AG08396 (cell line): ENCODE data around the gene SON.
"Not testable (repeated sequence)": the region's sequence is repeated elsewhere in the genome, so short reads cannot be mapped to it uniquely, and the experiment has no call there.

ENCODE experiments used
- DNase-seq: peaks from one replicate; pipeline ENCODE4 v3.0.0; 2012; ENCODE audit warnings: low spot score, mixed read lengths

Gene SON

DNA sequence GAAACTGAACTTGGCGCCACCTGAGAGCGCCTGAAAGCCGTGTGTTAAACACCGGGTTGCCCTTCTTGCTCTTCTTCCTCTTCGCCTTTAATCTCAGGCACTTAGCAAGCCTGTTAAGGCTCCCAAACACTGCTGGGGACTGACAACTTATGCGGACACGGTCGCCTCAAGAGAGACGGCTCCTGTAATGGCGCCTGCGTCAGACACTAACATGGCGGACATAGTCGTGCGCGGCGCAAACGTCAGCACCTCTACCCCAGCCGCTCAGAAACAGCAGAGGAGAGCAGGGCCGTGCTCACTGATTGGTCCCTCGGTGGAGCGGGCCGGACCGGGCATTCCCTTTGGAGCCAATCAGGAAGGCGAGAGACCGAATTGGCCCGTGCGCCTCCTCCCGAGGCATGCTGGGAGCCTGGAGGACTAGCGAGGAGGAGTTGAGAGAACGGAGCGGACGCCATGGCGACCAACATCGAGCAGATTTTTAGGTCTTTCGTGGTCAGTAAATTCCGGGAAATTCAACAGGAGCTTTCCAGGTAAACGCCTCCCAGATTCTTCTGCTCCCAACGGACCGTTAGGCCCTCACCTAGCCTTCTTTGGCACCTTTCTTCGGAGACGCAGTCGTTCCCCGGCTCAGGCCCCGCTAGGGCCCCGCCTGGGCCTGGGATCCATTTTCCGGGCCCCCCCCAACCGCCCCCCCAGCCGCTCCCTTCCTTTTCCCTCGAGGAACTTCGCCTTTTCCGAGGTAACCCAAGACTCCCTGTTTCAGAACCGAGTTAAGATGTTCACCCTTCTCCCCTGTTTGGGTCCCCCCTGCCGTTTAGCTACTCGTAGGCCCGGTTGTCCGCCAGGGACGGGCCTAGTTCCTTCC is at the start of gene SON:
TSS of gene SON (plus strand) at position 399 of the 865 bp plus-strand sequence. CDS start at position 454, 55 bp downstream.
- peak; percentile 97 for DNase-seq

DNA sequence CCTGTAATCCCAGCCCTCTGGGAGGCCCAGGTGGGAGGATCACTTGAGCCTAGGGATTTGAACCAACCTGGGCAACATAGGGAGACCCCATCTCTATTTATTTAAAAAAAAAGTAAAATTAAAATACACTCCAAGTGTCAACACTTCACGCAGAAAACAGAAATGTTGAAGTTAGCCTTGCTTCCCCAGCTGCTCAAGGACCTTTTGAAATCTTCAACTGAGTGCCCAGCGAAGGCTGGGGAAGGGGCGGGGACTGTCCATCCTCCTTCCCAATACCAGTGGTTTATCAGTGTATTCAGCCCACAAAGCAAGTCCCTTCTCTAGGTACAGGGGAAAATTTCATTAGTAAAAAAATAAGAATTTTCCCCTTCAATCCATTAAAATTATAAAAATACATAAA is 49.1 kb upstream of the SON start:
- no peak for DNase-seq

- DNase-seq: no peak
Measured at GRCh38 chr21:33495743-33496142, 47.1 kb upstream of the SON start.

GRCh38 chr21:33496345-33496744 is 46.5 kb upstream of the SON start:
- DNase-seq: no peak

GRCh38 chr21:33505833-33506232 is 37.0 kb upstream of the SON start:
- no peak for DNase-seq

GRCh38 chr21:33507003-33507402 is 35.8 kb upstream of the SON start:
- not testable (repeated sequence) for DNase-seq

- no peak for DNase-seq
Measured at GRCh38 chr21:33510826-33511225, 32.0 kb upstream of the SON start.

DNA sequence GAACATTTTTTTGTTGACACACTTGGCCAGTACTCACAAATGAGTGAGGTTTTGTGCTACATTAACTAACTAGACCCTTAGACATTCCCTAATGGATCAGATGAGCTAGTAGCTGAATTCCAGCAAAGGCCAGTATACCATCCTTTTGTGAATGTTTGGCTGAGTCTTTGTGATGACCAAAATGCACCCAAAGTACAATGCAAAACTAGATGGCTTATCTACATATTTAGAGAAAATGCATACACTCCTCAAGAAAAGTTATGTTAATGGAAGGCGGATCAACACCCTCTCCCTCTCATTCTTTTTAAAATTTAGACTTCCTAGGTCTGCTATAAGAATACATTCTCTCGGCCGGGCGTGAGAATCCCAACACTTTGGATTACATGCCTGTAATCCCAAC is 31.2 kb upstream of the SON start:
- no peak for DNase-seq

- no peak for DNase-seq
Measured at GRCh38 chr21:33512481-33512880, 30.4 kb upstream of the SON start.

- DNase-seq: no peak
Measured at GRCh38 chr21:33514229-33514628, 28.6 kb upstream of the SON start.

GRCh38 chr21:33518899-33519298 is 23.9 kb upstream of the SON start:
- DNase-seq: no peak

DNA sequence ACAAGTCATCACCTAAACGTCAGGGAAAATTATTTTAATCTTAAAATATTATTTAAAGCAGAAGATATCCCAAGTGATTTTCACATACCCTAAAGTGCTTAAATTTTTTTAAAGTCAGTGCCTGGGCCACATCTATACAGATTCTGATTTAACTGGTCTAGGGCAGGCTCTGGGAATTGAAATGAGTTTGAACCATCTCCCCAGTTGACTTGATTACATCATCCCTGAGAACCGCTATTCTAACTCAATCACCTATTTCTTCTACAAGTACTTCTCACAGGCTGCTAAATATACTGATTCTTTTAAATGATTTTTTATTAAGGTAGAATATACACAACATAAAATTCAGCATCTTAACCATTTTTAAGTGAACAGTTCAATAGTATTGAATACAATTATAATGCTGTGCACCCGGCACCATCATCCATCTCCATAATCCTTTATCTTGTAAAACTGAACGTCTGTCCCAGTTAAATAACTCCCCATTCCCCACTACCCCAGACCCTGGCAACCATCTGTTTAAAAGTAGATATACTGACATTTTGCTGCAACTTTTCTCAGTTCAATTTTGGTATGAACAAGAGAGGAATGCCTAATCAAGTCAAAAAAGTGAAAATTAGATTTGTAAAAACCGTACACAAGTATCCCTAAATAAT is 20.4 kb upstream of the SON start:
- DNase-seq: no peak

GRCh38 chr21:33522953-33523349 is 19.9 kb upstream of the SON start:
- no peak for DNase-seq

- DNase-seq: no peak
Measured at GRCh38 chr21:33531007-33531406, 11.8 kb upstream of the SON start.

GRCh38 chr21:33537212-33537611 is 5.6 kb upstream of the SON start:
- no peak for DNase-seq

GRCh38 chr21:33539616-33540015 is 3.2 kb upstream of the SON start:
- DNase-seq: peak; percentile 60

GRCh38 chr21:33540711-33541104 is 2.1 kb upstream of the SON start:
- no peak for DNase-seq

DNA sequence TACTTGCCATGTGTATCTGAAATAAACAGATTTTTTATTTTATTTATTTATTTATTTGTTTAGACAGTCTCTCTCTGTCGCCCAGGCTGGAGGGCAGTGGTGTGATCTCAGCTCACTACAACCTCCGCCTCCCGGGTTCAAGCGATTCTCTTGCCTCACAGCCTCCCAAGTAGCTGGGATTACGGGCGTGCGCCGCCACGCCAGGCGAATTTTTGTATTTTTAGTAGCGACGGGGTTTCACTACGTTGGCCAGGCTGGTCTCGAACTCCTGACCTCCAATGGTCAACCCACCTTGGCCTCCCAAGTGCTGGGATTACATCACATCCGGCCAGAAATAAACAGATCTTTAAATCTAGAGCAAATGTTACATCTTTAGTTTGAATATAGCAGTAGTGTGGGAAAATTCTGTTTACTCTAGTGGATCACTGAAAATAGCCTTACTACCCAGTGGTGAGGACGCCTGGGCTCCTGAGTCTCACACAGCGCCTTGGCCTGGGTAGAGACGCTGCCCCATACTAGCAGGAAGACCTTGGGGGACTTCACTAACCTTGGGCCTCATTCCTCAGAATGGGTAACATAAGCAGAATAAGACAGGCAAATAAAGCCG is 1.6 kb upstream of the SON start:
- no peak for DNase-seq

- DNase-seq: peak; percentile 86
Measured at GRCh38 chr21:33541756-33542639, 840 bp upstream of the SON start, which contains the start of gene GART. TSS of gene GART (minus strand) at chr21:33542117. CDS start at chr21:33539315, 2,802 bp downstream.

DNA sequence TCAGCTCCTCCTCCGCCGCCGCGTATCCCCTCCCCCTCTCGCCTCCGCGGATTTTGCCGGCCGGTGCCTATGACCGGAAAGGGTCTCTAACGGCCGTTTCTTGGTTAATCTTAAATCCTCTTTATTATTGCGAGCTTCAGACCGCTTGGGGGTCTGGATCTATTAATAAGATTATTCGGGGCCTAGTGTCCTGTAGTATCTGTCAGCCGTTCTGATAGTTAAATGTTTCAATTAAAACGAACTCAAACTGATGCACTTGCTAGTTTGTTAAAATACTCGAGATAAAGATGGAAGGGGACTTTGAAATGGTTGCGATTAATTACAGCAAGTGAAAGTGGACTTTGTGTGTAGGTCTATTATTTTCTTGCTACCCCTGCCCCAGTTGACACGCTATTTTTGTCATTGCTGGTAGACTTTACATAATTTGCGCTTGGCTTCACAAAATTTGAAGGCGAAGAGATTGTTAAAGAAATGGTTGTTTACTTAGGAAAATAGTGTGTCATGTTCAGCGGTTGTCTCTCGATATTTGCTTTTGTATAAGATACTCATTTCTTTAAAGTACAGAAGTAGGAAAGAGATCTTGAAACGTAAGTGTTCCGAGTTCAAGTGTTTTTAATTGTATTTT is 779 bp downstream of the SON start:
- no peak for DNase-seq

DNA sequence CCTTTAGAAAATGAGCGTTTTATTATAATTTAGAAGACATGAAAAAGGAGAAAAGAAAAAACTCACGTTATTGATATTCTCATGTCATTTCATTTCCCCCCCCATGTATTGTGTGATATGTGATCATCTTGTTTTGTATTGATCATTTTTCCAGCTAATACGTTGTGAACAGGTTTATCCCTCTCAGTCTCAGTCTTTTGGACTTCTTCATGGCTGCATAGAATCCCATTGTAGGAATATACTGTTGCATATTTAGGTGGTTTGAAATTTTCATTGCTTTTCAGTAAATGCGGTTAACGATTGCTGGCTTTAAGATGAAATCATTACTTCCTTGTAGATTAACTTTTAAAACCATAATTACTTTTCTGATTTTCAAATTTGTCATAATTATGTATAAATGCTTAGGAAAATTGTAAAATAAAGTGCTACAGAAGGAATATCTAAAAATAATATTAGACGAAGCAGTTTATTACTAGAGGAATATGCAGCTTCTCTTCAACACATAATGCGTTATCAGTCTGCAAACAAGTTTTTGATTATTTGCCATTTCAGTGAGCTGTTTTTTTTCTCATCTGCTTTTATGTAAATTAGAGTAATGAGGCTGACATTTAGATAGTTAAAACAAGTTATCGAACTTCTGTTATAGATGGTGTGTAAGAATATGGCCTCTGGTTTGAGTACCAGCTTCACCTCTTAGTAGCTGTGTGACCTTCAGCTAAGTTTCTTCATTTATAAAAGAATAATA is 1.8 kb downstream of the SON start:
- DNase-seq: no peak
